Caco-2 (cell line): ENCODE results near the gene HYAL1. TPM values are rescaled to one million over a fixed set of nuclear protein-coding genes. Genes with fewer than 3 reads are reported as not detected.
"Not testable (repeated sequence)": the region's sequence is repeated elsewhere in the genome, so short reads cannot be mapped to it uniquely, and the experiment has no call there.

ENCODE experiments used
- BruUV-seq: library from RNA; stranded (reverse); fragments of 400-500 nt; replicated peaks from 2 replicates; lab custom pipeline; 2021; lab: Mats Ljungman, UMichigan
- CTCF ChIA-PET: fragments of 300-600 bp; sonication (Branson Sonifier 250); formaldehyde crosslinking; loops from one replicate; lab custom pipeline; 2022; ENCODE audit warnings: antibody characterized with exemption; lab: Charles Lee
- POLR2A ChIA-PET: fragments of 300-600 bp; sonication (Branson Sonifier 250); formaldehyde crosslinking; loops from one replicate; lab custom pipeline; 2022; ENCODE audit warnings: antibody characterized with exemption; lab: Charles Lee
- DNase-seq, 2 experiments: peaks; one replicate each; pipeline versions ENCODE4 v3.0.0 to v3.0.0-alpha.2; 2020 to 2022
- H3K27me3 ChIP-seq: replicated peaks from 2 replicates; pipeline ENCODE4 v1.6.0; 2011; ENCODE audit warnings: low read length; ENCODE audit not compliant: control insufficient read depth, insufficient read depth
- H3K36me3 ChIP-seq: 2 replicates; pipeline ENCODE4 v1.5.1; 2011; ENCODE audit warnings: low read length; ENCODE audit not compliant: control insufficient read depth, insufficient read depth
- H3K4me1 ChIP-seq: fragments of 250-450 bp; sonication (Bioruptor Pico); 2 replicates; pipeline ENCODE4 v1.5.1; 2020; ENCODE audit warnings: mild to moderate bottlenecking
- H3K4me3 ChIP-seq: 2 replicates; pipeline ENCODE4 v1.5.1; 2011; ENCODE audit warnings: low read depth, mild to moderate bottlenecking, control low read depth, low read length
- H3K9me3 ChIP-seq: fragments of 250-450 bp; sonication (Bioruptor Pico); 2 replicates; pipeline ENCODE4 v1.5.1; 2020; ENCODE audit warnings: mild to moderate bottlenecking, moderate library complexity
- H3K27ac Mint-ChIP-seq: one replicate; pipeline ENCODE4 v1.8.0; 2022; ENCODE audit warnings: mixed read lengths; ENCODE audit not compliant: unreplicated experiment
- H3K27me3 Mint-ChIP-seq: one replicate; pipeline ENCODE4 v1.8.0; 2022; ENCODE audit warnings: mixed read lengths; ENCODE audit not compliant: insufficient read depth, unreplicated experiment
- H3K36me3 Mint-ChIP-seq: one replicate; pipeline ENCODE4 v1.8.0; 2022; ENCODE audit warnings: mild to moderate bottlenecking, mixed read lengths; ENCODE audit not compliant: insufficient read depth, unreplicated experiment
- H3K4me1 Mint-ChIP-seq: one replicate; pipeline ENCODE4 v1.8.0; 2022; ENCODE audit warnings: low read depth, mixed read lengths; ENCODE audit not compliant: unreplicated experiment
- H3K4me3 Mint-ChIP-seq: one replicate; pipeline ENCODE4 v1.8.0; 2022; ENCODE audit warnings: mild to moderate bottlenecking, moderate library complexity, mixed read lengths; ENCODE audit not compliant: unreplicated experiment
- H3K9me3 Mint-ChIP-seq: one replicate; pipeline ENCODE4 v1.8.0; 2022; ENCODE audit warnings: mixed read lengths; ENCODE audit not compliant: unreplicated experiment
- CTCF ChIP-seq, 2 experiments: fragments of 200-600 bp in 1 of 2; IDR thresholded peaks; 1 replicate in 1 of 2; 2 replicates in 1 of 2; pipeline versions ENCODE4 v1.5.1 to v1.8.0; 2011 to 2022; ENCODE audit warnings: antibody characterized with exemption in 1 of 2, control low read depth in 1 of 2, inconsistent platforms in 1 of 2, low read depth in 1 of 2, low read length in 1 of 2, mild to moderate bottlenecking in 1 of 2, moderate library complexity in 1 of 2; ENCODE audit not compliant: insufficient read depth in 1 of 2, severe bottlenecking in 1 of 2, unreplicated experiment in 1 of 2
- intact Hi-C: fragments of 100-400 bp; cut with micrococcal nuclease; formaldehyde crosslinking; loops from one replicate; pipeline ENCODE4 v1.10.0; 2022; ENCODE audit not compliant: unreplicated experiment
- total RNA-seq: library from RNA; stranded (reverse); gene quantifications from 2 replicates; pipeline ENCODE4 v1.2.3, GENCODE V29; 2022

HYAL1 gene
- total RNA-seq, 1 experiment from 2014 or later: 2.3 TPM

- Histone ChIP-seq H3K9me3 (no peaks in the 10 kb centered on the region), H3K27me3 (no peaks in the 10 kb centered on the region), H3K4me3 (no peak overlapping the region), H3K36me3 (no peaks in the 10 kb centered on the region), H3K4me1 (peaks cover 56% of the 10 kb centered on the region)
- Mint-ChIP-seq H3K4me1 (peaks cover 31% of the 10 kb centered on the region), H3K36me3 (peaks cover 24% of the 10 kb centered on the region), H3K9me3 (no peaks in the 10 kb centered on the region), H3K27ac (peak overlapping the region; percentile 96), H3K27me3 (no peaks in the 10 kb centered on the region), H3K4me3 (peak overlapping the region; percentile 43)
- TF ChIP-seq CTCF (IDR thresholded peaks at IDR 0.05; ENCODE audit: insufficient read depth in 1 of 2, low read depth in 1 of 2, low read length in 1 of 2, severe bottlenecking in 1 of 2, unreplicated experiment in 1 of 2): no peak
- ChIA-PET POLR2A (interaction anchor here (0.5 to 1.2 kb wide), 7 partner anchors 28 to 338 kb away, joined by 3 to 11 read pairs (median 5); partner anchors contain the start of genes GNAI2 and IFRD2), CTCF (interaction anchor here (0.7 to 1.9 kb wide), 7 partner anchors 17 to 111 kb away, joined by 3 to 13 read pairs (median 9); partner anchors contain the start of gene GNAI2)
- intact Hi-C loops: loop anchor here (1.0 to 2.0 kb wide), 2 partner anchors 10 to 35 kb away; partner anchors contain the start of genes HYAL3 and NAA80
- BruUV-seq: TSS peak; percentile 84
- DNase-seq: no peak
These were observed 39.6 kb downstream of the HYAL1 start for GRCh38 chr3:50263478-50264382.

- H3K36me3 ChIP-seq: 0 out of 2 replicates have a peak, but pooled peaks cover 1% of the 10 kb centered on the region
- DNase-seq: no peak
- H3K4me1 ChIP-seq: peaks cover 49% of the 10 kb centered on the region
- Mint-ChIP-seq H3K4me1 (peaks cover 22% of the 10 kb centered on the region), H3K4me3 (peak overlapping the region; percentile 16), H3K9me3 (no peaks in the 10 kb centered on the region), H3K27ac (peak overlapping the region; percentile 96), H3K36me3 (peaks cover 31% of the 10 kb centered on the region), H3K27me3 (no peaks in the 10 kb centered on the region)
- intact Hi-C loops: no loop called here
- CTCF ChIA-PET: interaction anchor here (0.8 kb wide), 1 partner anchor 68 kb away, joined by 3 read pairs; no protein-coding TSS in a partner anchor
- H3K4me3 ChIP-seq: no peak overlapping the region
- no peak for TF ChIP-seq CTCF (IDR thresholded peaks at IDR 0.05; ENCODE audit: insufficient read depth in 1 of 2, low read depth in 1 of 2, low read length in 1 of 2, severe bottlenecking in 1 of 2, unreplicated experiment in 1 of 2)
- no TSS peak for BruUV-seq
- POLR2A ChIA-PET: no interaction called here
- H3K9me3 ChIP-seq: no peaks in the 10 kb centered on the region
- H3K27me3 ChIP-seq: no peaks in the 10 kb centered on the region
These were observed 40.6 kb downstream of the HYAL1 start for GRCh38 chr3:50262778-50263177.

- peaks cover 19% of the 10 kb centered on the region for H3K4me1 Mint-ChIP-seq
- H3K36me3 ChIP-seq, intact Hi-C loops, H3K9me3 ChIP-seq, BruUV-seq, H3K27me3 ChIP-seq, H3K9me3 Mint-ChIP-seq, H3K27me3 Mint-ChIP-seq, POLR2A ChIA-PET, DNase-seq, H3K4me3 ChIP-seq, CTCF ChIA-PET, H3K4me3 Mint-ChIP-seq: not testable (repeated sequence)
- peaks cover 49% of the 10 kb centered on the region for H3K4me1 ChIP-seq
- H3K36me3 Mint-ChIP-seq: peaks cover 31% of the 10 kb centered on the region
- peak overlapping the region; percentile 96 for H3K27ac Mint-ChIP-seq
These were observed 41.2 kb downstream of the HYAL1 start for GRCh38 chr3:50262200-50262599.
